K562 (cell line): Measurements from ENCODE around the gene LGI4. TPM values are rescaled to one million over a fixed set of nuclear protein-coding genes. Genes with fewer than 3 reads are reported as not detected.

Experiments used
- ATAC-seq: fragments of 200-7000 bp; cut with Tn5 transposase; 3 replicates; pipeline ENCODE4 v1.9.1; 2020; ENCODE audit warnings: moderate library complexity
- BruUV-seq: library from RNA; stranded (reverse); fragments of 400-500 nt; replicated peaks from 2 replicates; lab custom pipeline; 2021; lab: Mats Ljungman, UMichigan
- CTCF ChIA-PET: fragments of 300-600 bp; formaldehyde crosslinking; extraction: SDS; loops from one replicate; lab custom pipeline; 2021; ENCODE audit warnings: low intra/inter-chr PET ratio; lab: Yijun Ruan, JAX
- POLR2A ChIA-PET: fragments of 300-600, 350-650 bp; sonication (Branson Sonifier 250); formaldehyde crosslinking; extraction: SDS; loops from one replicate; lab custom pipeline; 2021; ENCODE audit warnings: antibody characterized with exemption, inconsistent platforms; lab: Yijun Ruan, JAX
- DNase-seq, 4 experiments: peaks; one replicate each; pipeline versions ENCODE4 v3.0.0 to v3.0.0-alpha.2; 2011 to 2018; ENCODE audit warnings: low spot score in 3 of 4, mixed read lengths in 3 of 4; ENCODE audit errors: extremely low read depth in 1 of 4
- FAIRE-seq: peaks from 2 replicates; lab custom pipeline; 2011; peaks lifted over from hg19 to GRCh38; lab: Jason Lieb, UNC
- H2AFZ ChIP-seq: 2 replicates; pipeline ENCODE4 v1.6.0; 2011; ENCODE audit warnings: low read depth, low read length, control low read depth, inconsistent platforms
- H3K27ac ChIP-seq: fragments of 200-600 bp; 3 replicates; pipeline ENCODE4 v1.8.0; 2011; ENCODE audit warnings: low read depth, mild to moderate bottlenecking, control low read depth, inconsistent platforms, low read length, moderate library complexity, mixed read lengths; ENCODE audit errors: extremely low read depth
- H3K27me3 ChIP-seq, 2 experiments: fragments of 300-600 bp in 1 of 2; 2 replicates in 1 of 2; 3 replicates in 1 of 2; pipeline versions ENCODE4 v1.6.0 to v1.8.0; 2011; ENCODE audit warnings: inconsistent platforms in 2 of 2, low read length in 2 of 2, mild to moderate bottlenecking in 1 of 2, mixed read lengths in 1 of 2, moderate library complexity in 1 of 2; ENCODE audit not compliant: control insufficient read depth in 2 of 2, insufficient read depth in 2 of 2
- H3K36me3 ChIP-seq: fragments of 300-600 bp; 3 replicates; pipeline ENCODE4 v1.8.0; 2011; ENCODE audit warnings: mild to moderate bottlenecking, low read length, inconsistent platforms; ENCODE audit not compliant: control insufficient read depth, insufficient read depth
- H3K4me1 ChIP-seq, 2 experiments: fragments of 200-600 bp in 1 of 2; replicated peaks in 1 of 2; 2 replicates in 1 of 2; 3 replicates in 1 of 2; pipeline versions ENCODE4 v1.5.1 to v1.8.0; 2011; ENCODE audit warnings: inconsistent platforms in 2 of 2, low read length in 2 of 2, mild to moderate bottlenecking in 1 of 2, mixed read lengths in 1 of 2, moderate library complexity in 1 of 2; ENCODE audit not compliant: control insufficient read depth in 2 of 2, insufficient read depth in 2 of 2
- H3K4me2 ChIP-seq: 2 replicates; pipeline ENCODE4 v1.6.1; 2011; ENCODE audit warnings: low read length, control low read depth, inconsistent platforms, mixed read lengths; ENCODE audit not compliant: insufficient read depth
- H3K4me3 ChIP-seq: fragments of 200-600 bp; sonication (generic), shearing (Covaris generic); 2 replicates; pipeline ENCODE4 v1.5.1; 2016; ENCODE audit warnings: control low read depth, inconsistent platforms
- H3K79me2 ChIP-seq: fragments of 200-600 bp; 3 replicates; pipeline ENCODE4 v1.8.0; 2011; ENCODE audit warnings: low read length, inconsistent platforms; ENCODE audit not compliant: control insufficient read depth, insufficient read depth
- H3K9ac ChIP-seq, 2 experiments: 2 replicates each; pipeline versions ENCODE4 v1.6.0 to v1.6.1; 2011; ENCODE audit warnings: low read depth in 2 of 2, low read length in 2 of 2, control low read depth in 1 of 2, inconsistent platforms in 1 of 2, mild to moderate bottlenecking in 1 of 2, mixed read lengths in 1 of 2; ENCODE audit not compliant: insufficient read depth in 1 of 2
- H3K9me1 ChIP-seq: one replicate; pipeline ENCODE4 v1.6.0; 2011; ENCODE audit warnings: inconsistent platforms, mild to moderate bottlenecking, low read length, moderate library complexity; ENCODE audit not compliant: control insufficient read depth, insufficient read depth
- H3K9me3 ChIP-seq: replicated peaks from 2 replicates; pipeline ENCODE4 v1.5.1; 2011; ENCODE audit warnings: low read depth, low read length, inconsistent platforms; ENCODE audit not compliant: control insufficient read depth, insufficient read depth
- H4K20me1 ChIP-seq: replicated peaks from 2 replicates; pipeline ENCODE4 v1.6.1; 2011; ENCODE audit warnings: low read length, inconsistent platforms, mixed read lengths; ENCODE audit not compliant: control insufficient read depth, insufficient read depth
- NR0B1 ChIP-seq: fragments of 450-650 bp; IDR thresholded peaks from one replicate; pipeline ENCODE4 v1.6.1; 2018; ENCODE audit warnings: mild to moderate bottlenecking, moderate library complexity; ENCODE audit not compliant: partially characterized antibody
- REST ChIP-seq, 2 experiments: fragments of 450-650 bp; formaldehyde crosslinking in 1 of 2; IDR thresholded peaks; 2 replicates each; pipeline versions ENCODE4 v1.4.0 to v1.6.1; 2014 to 2020; ENCODE audit warnings: mild to moderate bottlenecking in 2 of 2, borderline replicate concordance in 1 of 2, low read depth in 1 of 2
- SRF ChIP-seq, 2 experiments: fragments of 250-450, 450-650 bp in 1 of 2; sonication (Bioruptor Pico) in 1 of 2; sonication (generic) in 1 of 2; formaldehyde crosslinking; IDR thresholded peaks; 2 replicates each; pipeline versions ENCODE4 v1.5.0 to v1.5.1; 2020 to 2022; ENCODE audit warnings: mild to moderate bottlenecking in 1 of 2, missing genetic modification reagents in 1 of 2
- TCFL5 ChIP-seq: fragments of 250-450 bp; sonication (Bioruptor Pico); conservative IDR thresholded peaks from 2 replicates; pipeline ENCODE4 v1.6.1; 2021; ENCODE audit warnings: mild to moderate bottlenecking, moderate library complexity, matching md5 sums
- VEZF1 ChIP-seq: fragments of 200-800 bp; sonication (Bioruptor generic); IDR thresholded peaks from 2 replicates; pipeline ENCODE4 v1.6.1; 2017; ENCODE audit warnings: missing genetic modification characterization, missing compliant biosample characterization
- ZHX1 ChIP-seq: fragments of 150-350 bp; conservative IDR thresholded peaks from 2 replicates; pipeline ENCODE4 v1.6.1; 2014; ENCODE audit warnings: low read length
- WGBS: fragments of 100-300 bp; shearing (Covaris generic); methylation state at CpG from one replicate; pipeline ENCODE4 v1.1.6; 2016; ENCODE audit warnings: low coverage, mixed read lengths; ENCODE audit not compliant: insufficient coverage; ENCODE audit errors: missing lambda C conversion rate; 5-methylcytosine and 5-hydroxymethylcytosine counted together
- in situ Hi-C: fragments of 300-500 bp; cut with MboI; formaldehyde crosslinking; loops from 4 replicates; pipeline ENCODE4 v1.15.0; 2018; ENCODE audit warnings: inconsistent platforms, mixed read lengths
- intact Hi-C: fragments of 100-400 bp; cut with micrococcal nuclease; formaldehyde crosslinking; loops from 2 replicates; pipeline ENCODE4 v1.14.2; 2022
- polyA plus RNA-seq, 8 experiments: library from polyadenylated mRNA; depleted of rRNA in 4 of 8; stranded (reverse) in 5 of 8; unstranded in 3 of 8; fragments of >200 nt; fragmentation: Nextera tagmentation in 2 of 8; fragmentation: Illumina TruSeq in 1 of 8; extraction: Ambion mirVana in 2 of 8; extraction: Trizol in 1 of 8; gene quantifications; 2 replicates each; pipeline versions ENCODE4 v1.2.1 to v1.2.3, GENCODE V29; 2011 to 2014; ENCODE audit warnings: inconsistent platforms in 1 of 8, missing spikeins in 1 of 8
- total RNA-seq, 7 experiments: library from RNA; depleted of rRNA in 6 of 7; stranded (reverse); fragments of >200 nt in 6 of 7; fragmentation: Illumina TruSeq in 2 of 7; extraction: Trizol in 2 of 7; gene quantifications; 2 replicates each; pipeline versions ENCODE4 v1.2.1 to v1.2.3, GENCODE V29; 2011 to 2021; ENCODE audit warnings: low replicate concordance in 1 of 7

LGI4 gene
- total and polyA plus RNA-seq, 9 of the 15 experiments (the other 6 are each of a cell fraction or from before 2014, with no cell fraction given) = 0.14 to 0.30 (median 0.24) TPM; not detected in 4

- ChIA-PET POLR2A (interaction anchor here (0.7 to 1.2 kb wide), 2 partner anchors 10 to 13 kb away, joined by 4 to 6 read pairs; no protein-coding TSS in a partner anchor), CTCF (no interaction called here)
- no peaks in the 10 kb centered on the region for H4K20me1 ChIP-seq
- no peaks in the 10 kb centered on the region for H3K9me3 ChIP-seq
- WGBS = 40% methylated on average over 5 of the region's 9 CpGs
- H3K4me2 ChIP-seq = no peak overlapping the region
- peak; percentile 53 for ATAC-seq
- peak overlapping the region; percentile 77 for H2AFZ ChIP-seq
- 0 out of 3 replicates have a peak overlapping the region, but pooled peaks have one; percentile 8 for H3K27ac ChIP-seq
- DNase-seq = peak; percentile 44 to 57 (median 52)
- no TSS peak for BruUV-seq
- TF ChIP-seq SRF (CRISPR knock-in tag; IDR thresholded peaks at IDR 0.05) (no peak), NR0B1 (no peak), REST (IDR thresholded peaks at IDR 0.05; ENCODE audit: borderline replicate concordance) (0 out of 2 replicates have a peak, but pooled peaks have one; percentile 9), REST (CRISPR knock-in tag; IDR thresholded peaks at IDR 0.05; ENCODE audit: low read depth) (no peak), ZHX1 (no peak), TCFL5 (no peak), VEZF1 (CRISPR knock-in tag) (0 out of 2 replicates have a peak, but pooled peaks have one; percentile 16)
- TF ChIP-seq, all 486 proteins: peak for 2
- intact Hi-C loops (no loop called here), in situ Hi-C loops (no loop called here)
- H3K79me2 ChIP-seq = no peaks in the 10 kb centered on the region
- H3K4me3 ChIP-seq = no peak overlapping the region
- H3K9me1 ChIP-seq = no peaks in the 10 kb centered on the region
- peak overlapping the region in 1 of 2 experiments; percentile 86; a peak in 2 of 4 replicates for H3K9ac ChIP-seq
- FAIRE-seq = no peak
- peaks cover 0 to 9% of the 10 kb centered on the region in 2 experiments; a peak in 3 of 5 replicates for H3K27me3 ChIP-seq
- H3K36me3 ChIP-seq = no peaks in the 10 kb centered on the region
- H3K4me1 ChIP-seq = peaks cover 26 to 47% of the 10 kb centered on the region in 2 experiments
Observed at GRCh38 chr19:35110974-35111373, 23.9 kb downstream of the LGI4 start.
